Caco-2 (cell line): ENCODE measurements around the gene LCNL1. TPM values are rescaled to one million over a fixed set of nuclear protein-coding genes. Genes with fewer than 3 reads are reported as not detected.

ENCODE experiments used
- BruUV-seq: library from RNA; stranded (reverse); fragments of 400-500 nt; replicated peaks from 2 replicates; lab custom pipeline; 2021; lab: Mats Ljungman, UMichigan
- CTCF ChIA-PET: fragments of 300-600 bp; sonication (Branson Sonifier 250); formaldehyde crosslinking; loops from one replicate; lab custom pipeline; 2022; ENCODE audit warnings: antibody characterized with exemption; lab: Charles Lee
- POLR2A ChIA-PET: fragments of 300-600 bp; sonication (Branson Sonifier 250); formaldehyde crosslinking; loops from one replicate; lab custom pipeline; 2022; ENCODE audit warnings: antibody characterized with exemption; lab: Charles Lee
- DNase-seq, 2 experiments: peaks; one replicate each; pipeline versions ENCODE4 v3.0.0 to v3.0.0-alpha.2; 2020 to 2022
- H3K27me3 ChIP-seq: replicated peaks from 2 replicates; pipeline ENCODE4 v1.6.0; 2011; ENCODE audit warnings: low read length; ENCODE audit not compliant: control insufficient read depth, insufficient read depth
- H3K36me3 ChIP-seq: 2 replicates; pipeline ENCODE4 v1.5.1; 2011; ENCODE audit warnings: low read length; ENCODE audit not compliant: control insufficient read depth, insufficient read depth
- H3K4me1 ChIP-seq: fragments of 250-450 bp; sonication (Bioruptor Pico); 2 replicates; pipeline ENCODE4 v1.5.1; 2020; ENCODE audit warnings: mild to moderate bottlenecking
- H3K4me3 ChIP-seq: 2 replicates; pipeline ENCODE4 v1.5.1; 2011; ENCODE audit warnings: low read depth, mild to moderate bottlenecking, control low read depth, low read length
- H3K9me3 ChIP-seq: fragments of 250-450 bp; sonication (Bioruptor Pico); 2 replicates; pipeline ENCODE4 v1.5.1; 2020; ENCODE audit warnings: mild to moderate bottlenecking, moderate library complexity
- H3K27ac Mint-ChIP-seq: one replicate; pipeline ENCODE4 v1.8.0; 2022; ENCODE audit warnings: mixed read lengths; ENCODE audit not compliant: unreplicated experiment
- H3K27me3 Mint-ChIP-seq: one replicate; pipeline ENCODE4 v1.8.0; 2022; ENCODE audit warnings: mixed read lengths; ENCODE audit not compliant: insufficient read depth, unreplicated experiment
- H3K36me3 Mint-ChIP-seq: one replicate; pipeline ENCODE4 v1.8.0; 2022; ENCODE audit warnings: mild to moderate bottlenecking, mixed read lengths; ENCODE audit not compliant: insufficient read depth, unreplicated experiment
- H3K4me1 Mint-ChIP-seq: one replicate; pipeline ENCODE4 v1.8.0; 2022; ENCODE audit warnings: low read depth, mixed read lengths; ENCODE audit not compliant: unreplicated experiment
- H3K4me3 Mint-ChIP-seq: one replicate; pipeline ENCODE4 v1.8.0; 2022; ENCODE audit warnings: mild to moderate bottlenecking, moderate library complexity, mixed read lengths; ENCODE audit not compliant: unreplicated experiment
- H3K9me3 Mint-ChIP-seq: one replicate; pipeline ENCODE4 v1.8.0; 2022; ENCODE audit warnings: mixed read lengths; ENCODE audit not compliant: unreplicated experiment
- CTCF ChIP-seq, 2 experiments: fragments of 200-600 bp in 1 of 2; IDR thresholded peaks; 1 replicate in 1 of 2; 2 replicates in 1 of 2; pipeline versions ENCODE4 v1.5.1 to v1.8.0; 2011 to 2022; ENCODE audit warnings: antibody characterized with exemption in 1 of 2, control low read depth in 1 of 2, inconsistent platforms in 1 of 2, low read depth in 1 of 2, low read length in 1 of 2, mild to moderate bottlenecking in 1 of 2, moderate library complexity in 1 of 2; ENCODE audit not compliant: insufficient read depth in 1 of 2, severe bottlenecking in 1 of 2, unreplicated experiment in 1 of 2
- intact Hi-C: fragments of 100-400 bp; cut with micrococcal nuclease; formaldehyde crosslinking; loops from one replicate; pipeline ENCODE4 v1.10.0; 2022; ENCODE audit not compliant: unreplicated experiment
- total RNA-seq: library from RNA; stranded (reverse); gene quantifications from 2 replicates; pipeline ENCODE4 v1.2.3, GENCODE V29; 2022

LCNL1 gene
- total RNA-seq, 1 experiment from 2014 or later, result not detected

GRCh38 chr9:137017071-137017470 is 34.3 kb downstream of the LCNL1 start:
- H3K36me3 ChIP-seq, result no peaks in the 10 kb centered on the region; the same call in none of the 2 replicates
- POLR2A ChIA-PET, result no interaction called here
- H3K27ac Mint-ChIP-seq, result no peak overlapping the region
- no peak overlapping the region for H3K4me3 ChIP-seq
- H3K27me3 Mint-ChIP-seq, result no peaks in the 10 kb centered on the region
- no peak overlapping the region for H3K4me3 Mint-ChIP-seq
- DNase-seq, result no peak
- no peak for TF ChIP-seq CTCF (IDR thresholded peaks at IDR 0.05; ENCODE audit: insufficient read depth in 1 of 2, low read depth in 1 of 2, low read length in 1 of 2, severe bottlenecking in 1 of 2, unreplicated experiment in 1 of 2)
- H3K4me1 ChIP-seq, result peaks cover under 1% of the 10 kb centered on the region
- H3K9me3 Mint-ChIP-seq, result no peaks in the 10 kb centered on the region
- intact Hi-C loops, result no loop called here
- peaks cover 15% of the 10 kb centered on the region for H3K36me3 Mint-ChIP-seq
- H3K27me3 ChIP-seq, result no peaks in the 10 kb centered on the region
- peaks cover 2% of the 10 kb centered on the region for H3K4me1 Mint-ChIP-seq
- no peaks in the 10 kb centered on the region for H3K9me3 ChIP-seq
- CTCF ChIA-PET, result no interaction called here
- BruUV-seq, result no TSS peak

GRCh38 chr9:137017791-137018497 is 35.2 kb downstream of the LCNL1 start:
- H3K36me3 ChIP-seq, result peaks cover 1% of the 10 kb centered on the region
- peaks cover 18% of the 10 kb centered on the region for H3K36me3 Mint-ChIP-seq
- no peaks in the 10 kb centered on the region for H3K27me3 Mint-ChIP-seq
- intact Hi-C loops, result no loop called here
- peaks cover 6% of the 10 kb centered on the region for H3K4me1 ChIP-seq
- no peaks in the 10 kb centered on the region for H3K9me3 ChIP-seq
- H3K4me1 Mint-ChIP-seq, result peaks cover 4% of the 10 kb centered on the region
- CTCF ChIA-PET, result no interaction called here
- TF ChIP-seq CTCF (IDR thresholded peaks at IDR 0.05; ENCODE audit: insufficient read depth in 1 of 2, low read depth in 1 of 2, low read length in 1 of 2, severe bottlenecking in 1 of 2, unreplicated experiment in 1 of 2), result no peak
- H3K4me3 Mint-ChIP-seq, result no peak overlapping the region
- no peak for DNase-seq
- H3K27ac Mint-ChIP-seq, result no peak overlapping the region
- H3K4me3 ChIP-seq, result no peak overlapping the region
- POLR2A ChIA-PET, result no interaction called here
- no peaks in the 10 kb centered on the region for H3K27me3 ChIP-seq
- BruUV-seq, result no TSS peak
- H3K9me3 Mint-ChIP-seq, result no peaks in the 10 kb centered on the region

- H3K4me1 Mint-ChIP-seq, result peaks cover 4% of the 10 kb centered on the region
- H3K9me3 ChIP-seq, result no peaks in the 10 kb centered on the region
- H3K9me3 Mint-ChIP-seq, result no peaks in the 10 kb centered on the region
- intact Hi-C loops, result no loop called here
- no peak for TF ChIP-seq CTCF (IDR thresholded peaks at IDR 0.05; ENCODE audit: insufficient read depth in 1 of 2, low read depth in 1 of 2, low read length in 1 of 2, severe bottlenecking in 1 of 2, unreplicated experiment in 1 of 2)
- peaks cover 1% of the 10 kb centered on the region for H3K36me3 ChIP-seq
- peaks cover 6% of the 10 kb centered on the region for H3K4me1 ChIP-seq
- no peak for DNase-seq
- H3K36me3 Mint-ChIP-seq, result peaks cover 18% of the 10 kb centered on the region
- no peak overlapping the region for H3K4me3 Mint-ChIP-seq
- no peaks in the 10 kb centered on the region for H3K27me3 ChIP-seq
- ChIA-PET POLR2A (no interaction called here), CTCF (interaction anchor here (0.7 to 1.2 kb wide), 2 partner anchors 11 to 15 kb away, joined by 5 read pairs; no protein-coding TSS in a partner anchor)
- no peak overlapping the region for H3K27ac Mint-ChIP-seq
- BruUV-seq, result no TSS peak
- no peaks in the 10 kb centered on the region for H3K27me3 Mint-ChIP-seq
- no peak overlapping the region for H3K4me3 ChIP-seq
Measured at GRCh38 chr9:137018761-137019559, 36.2 kb downstream of the LCNL1 start.
